GM12874 (cell line): ENCODE data around the gene SS18L1.

Experiments used
- CTCF ChIP-seq: IDR thresholded peaks from 2 replicates; pipeline ENCODE4 v1.5.1; 2011; ENCODE audit warnings: low read depth, mild to moderate bottlenecking, control low read depth, low read length, moderate library complexity; ENCODE audit not compliant: insufficient read depth

Gene SS18L1

GRCh38 chr20:62165762-62166399, 22.3 kb downstream of the SS18L1 start:
- TF ChIP-seq CTCF: no peak

- TF ChIP-seq CTCF: no peak
These were observed 23.9 kb downstream of the SS18L1 start for GRCh38 chr20:62167474-62167873.

- no peak for TF ChIP-seq CTCF
These were observed 24.5 kb downstream of the SS18L1 start for GRCh38 chr20:62168061-62168460.

- no peak for TF ChIP-seq CTCF
These were observed 25.4 kb downstream of the SS18L1 start for GRCh38 chr20:62168890-62169435.

GRCh38 chr20:62170536-62170935, 27.0 kb downstream of the SS18L1 start:
- TF ChIP-seq CTCF: no peak

- TF ChIP-seq CTCF: no peak
These were observed 27.7 kb downstream of the SS18L1 start for GRCh38 chr20:62171245-62171644.

GRCh38 chr20:62172666-62173065, 29.1 kb downstream of the SS18L1 start:
- no peak for TF ChIP-seq CTCF
